Lung (tissue), 12 donors: ENCODE data around the gene HDAC4. TPM values are rescaled to one million over a fixed set of nuclear protein-coding genes. Genes with fewer than 3 reads are reported as not detected.

Experiments
- ATAC-seq: fragments of 200-7000 bp; cut with Tn5 transposase; one replicate; pipeline ENCODE4 v1.9.1; 2020; ENCODE audit warnings: moderate number of reproducible peaks; ENCODE audit not compliant: insufficient read depth, low FRiP score
- DNase-seq, 3 donors: peaks; one replicate each; pipeline ENCODE4 v3.0.0-alpha.2; 2013 to 2017
- H3K27ac ChIP-seq, 2 donors: one replicate each; pipeline ENCODE4 v1.5.1; 2013; ENCODE audit warnings: mild to moderate bottlenecking in 2 of 2, moderate library complexity in 2 of 2, control low read depth in 1 of 2, inconsistent platforms in 1 of 2, low read depth in 1 of 2, low read length in 1 of 2
- H3K27me3 ChIP-seq, 3 donors: one replicate each; pipeline ENCODE4 v1.5.1; 2013; ENCODE audit warnings: low read length in 2 of 3; ENCODE audit not compliant: control insufficient read depth in 3 of 3, insufficient read depth in 3 of 3
- H3K36me3 ChIP-seq, 4 donors: one replicate each; pipeline ENCODE4 v1.5.1; 2013; ENCODE audit warnings: low read length in 4 of 4, mild to moderate bottlenecking in 1 of 4, moderate library complexity in 1 of 4; ENCODE audit not compliant: control insufficient read depth in 4 of 4, insufficient read depth in 4 of 4
- H3K4me1 ChIP-seq, 5 donors: one replicate each; pipeline ENCODE4 v1.5.1; 2013; ENCODE audit warnings: low read length in 5 of 5, mild to moderate bottlenecking in 2 of 5, moderate library complexity in 1 of 5; ENCODE audit not compliant: control insufficient read depth in 5 of 5, insufficient read depth in 5 of 5
- H3K4me3 ChIP-seq: one replicate; pipeline ENCODE4 v1.5.1; 2013; ENCODE audit warnings: mild to moderate bottlenecking, control low read depth, moderate library complexity
- H3K9ac ChIP-seq, 2 donors: one replicate each; pipeline ENCODE4 v1.5.1; 2013; ENCODE audit warnings: low read length in 2 of 2, control low read depth in 1 of 2; ENCODE audit not compliant: insufficient read depth in 1 of 2
- H3K9me3 ChIP-seq, 4 donors: one replicate each; pipeline ENCODE4 v1.5.1; 2013; ENCODE audit warnings: low read length in 3 of 4, mild to moderate bottlenecking in 1 of 4, moderate library complexity in 1 of 4; ENCODE audit not compliant: control insufficient read depth in 4 of 4, insufficient read depth in 3 of 4
- WGBS, 2 donors: extraction: QIAGEN DNeasy Blood & Tissue Kit; methylation state at CpG; one replicate each; pipeline ENCODE4 v1.1.7; 2013; 5-methylcytosine and 5-hydroxymethylcytosine counted together
- polyA plus RNA-seq, 2 donors: library from polyadenylated mRNA; stranded (reverse); fragments of 200-250 nt; gene quantifications; one replicate each; pipeline ENCODE4 v1.2.1, GENCODE V29; 2013
- total RNA-seq, 2 donors: library from RNA; depleted of rRNA in 1 of 2; stranded (reverse); fragments of >200 nt in 1 of 2; gene quantifications; one replicate each; pipeline ENCODE4 v1.2.1, GENCODE V29; 2014 to 2021
- TF ChIP-seq, protein P1 (sequence below): IDR thresholded peaks from 2 replicates; pipeline ENCODE4 v1.5.1; 2012; ENCODE audit warnings: mild to moderate bottlenecking; ENCODE audit errors: control extremely low read depth, extremely low read depth
- donor health status: control.
- donor health status: control.
- donor health status: Bipolar disorder and iron deficiency.
- donor health status: healthy.
- donor health status: DM: yes; HTN: yes; CAD: no.

Gene HDAC4
- total and polyA plus RNA-seq, 4 donors: 6.9 to 47.7 (median 20.7) TPM

DNA sequence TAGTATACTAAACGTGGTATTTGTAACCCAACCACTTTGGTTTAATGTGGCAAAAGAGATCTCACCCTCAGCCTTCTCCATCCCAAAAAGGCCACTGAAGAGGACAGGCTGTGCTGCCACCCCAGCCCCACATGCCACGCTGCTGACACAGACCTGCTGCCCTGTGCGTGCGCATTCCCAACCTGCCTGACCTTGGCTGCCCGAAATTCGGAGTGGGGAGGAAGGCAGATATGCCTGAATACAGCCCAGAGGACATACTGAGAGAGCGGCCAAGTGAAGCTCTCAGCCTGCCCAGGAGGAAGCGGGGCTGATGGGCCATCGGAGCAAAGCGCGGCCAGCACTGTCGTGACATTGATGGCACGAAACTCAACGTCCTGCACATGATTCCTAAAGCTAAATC is 70.0 kb downstream of the HDAC4 start:
- H3K27me3 ChIP-seq: no peaks in the 10 kb centered on the region
- H3K4me3 ChIP-seq: no peak overlapping the region
- peak overlapping the region in 1 of 2 donors; percentile 93 for H3K27ac ChIP-seq
- peaks cover 8 to 30% (median 16%) of the 10 kb centered on the region in 5 donors for H3K4me1 ChIP-seq
- no peaks in the 10 kb centered on the region for H3K9me3 ChIP-seq
- H3K9ac ChIP-seq: no peak overlapping the region
- no peaks in the 10 kb centered on the region for H3K36me3 ChIP-seq
- ATAC-seq: no peak
- WGBS, 2 donors: 93 to 95% methylated on average over 14 of the region's 14 CpGs
- TF ChIP-seq, protein P1, sequence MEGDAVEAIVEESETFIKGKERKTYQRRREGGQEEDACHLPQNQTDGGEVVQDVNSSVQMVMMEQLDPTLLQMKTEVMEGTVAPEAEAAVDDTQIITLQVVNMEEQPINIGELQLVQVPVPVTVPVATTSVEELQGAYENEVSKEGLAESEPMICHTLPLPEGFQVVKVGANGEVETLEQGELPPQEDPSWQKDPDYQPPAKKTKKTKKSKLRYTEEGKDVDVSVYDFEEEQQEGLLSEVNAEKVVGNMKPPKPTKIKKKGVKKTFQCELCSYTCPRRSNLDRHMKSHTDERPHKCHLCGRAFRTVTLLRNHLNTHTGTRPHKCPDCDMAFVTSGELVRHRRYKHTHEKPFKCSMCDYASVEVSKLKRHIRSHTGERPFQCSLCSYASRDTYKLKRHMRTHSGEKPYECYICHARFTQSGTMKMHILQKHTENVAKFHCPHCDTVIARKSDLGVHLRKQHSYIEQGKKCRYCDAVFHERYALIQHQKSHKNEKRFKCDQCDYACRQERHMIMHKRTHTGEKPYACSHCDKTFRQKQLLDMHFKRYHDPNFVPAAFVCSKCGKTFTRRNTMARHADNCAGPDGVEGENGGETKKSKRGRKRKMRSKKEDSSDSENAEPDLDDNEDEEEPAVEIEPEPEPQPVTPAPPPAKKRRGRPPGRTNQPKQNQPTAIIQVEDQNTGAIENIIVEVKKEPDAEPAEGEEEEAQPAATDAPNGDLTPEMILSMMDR: no peak
- DNase-seq: no peak

GRCh38 chr2:239329972-239330572 is 70.7 kb downstream of the HDAC4 start:
- peak overlapping the region; percentile 28 to 93 for H3K27ac ChIP-seq
- H3K9ac ChIP-seq: no peak overlapping the region
- DNase-seq (no peak), ATAC-seq (no peak)
- no peaks in the 10 kb centered on the region for H3K27me3 ChIP-seq
- no peaks in the 10 kb centered on the region for H3K36me3 ChIP-seq
- TF ChIP-seq, protein P1: no peak
- no peak overlapping the region for H3K4me3 ChIP-seq
- H3K4me1 ChIP-seq: peaks cover 8 to 30% (median 16%) of the 10 kb centered on the region in 5 donors
- no peaks in the 10 kb centered on the region for H3K9me3 ChIP-seq
- WGBS, 2 donors: 87 to 91% methylated on average over 13 of the region's 15 CpGs

GRCh38 chr2:239329284-239329971 is 71.4 kb downstream of the HDAC4 start:
- 73 to 89% methylated on average over 12 of the region's 12 CpGs for WGBS, 2 donors

More at GRCh38 chr2:239329284-239329971, 71.4 kb downstream of the HDAC4 start:
- Histone ChIP-seq H3K4me1 (peaks cover 8 to 30% (median 16%) of the 10 kb centered on the region in 5 donors), H3K9ac (no peak overlapping the region), H3K27me3 (no peaks in the 10 kb centered on the region), H3K9me3 (no peaks in the 10 kb centered on the region), H3K27ac (peak overlapping the region in 1 of 2 donors; percentile 93), H3K36me3 (no peaks in the 10 kb centered on the region), H3K4me3 (no peak overlapping the region)
- ATAC-seq: no peak
- TF ChIP-seq, protein P1: no peak
- DNase-seq: no peak
